ENCODE measurements around the gene MYO16. TPM values are rescaled to one million over a fixed set of nuclear protein-coding genes. Genes with fewer than 3 reads are reported as not detected.
"Not testable (repeated sequence)": the region's sequence is repeated elsewhere in the genome, so short reads cannot be mapped to it uniquely, and the experiment has no call there.

Gene MYO16
- total and polyA plus RNA-seq, 2 experiments from 2014 or later: 0.13 to 0.23 TPM

DNA sequence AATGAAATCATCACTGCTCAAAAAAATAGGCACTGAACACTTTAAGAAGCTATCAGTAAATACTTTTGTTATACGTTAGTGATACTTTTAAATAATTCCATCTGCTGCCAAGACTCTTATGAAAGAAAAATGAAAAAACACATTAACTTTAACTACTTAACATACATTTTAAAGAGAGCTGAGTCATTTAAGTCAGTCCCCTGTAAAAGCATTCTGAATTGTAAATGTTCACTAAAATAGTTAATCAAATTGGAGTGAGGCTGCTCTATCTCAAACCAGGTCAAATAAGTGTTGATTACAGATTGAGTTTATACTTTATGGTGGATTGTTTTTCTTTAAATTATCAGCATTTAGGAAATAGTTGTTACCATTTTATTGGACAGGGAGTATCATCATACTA is 274.2 kb downstream of the MYO16 start:
- no peaks in the 10 kb centered on the region for H3K4me1 ChIP-seq (ENCODE audit: insufficient read depth)
- no peaks in the 10 kb centered on the region for H3K36me3 ChIP-seq (replicated peaks; ENCODE audit: insufficient read depth, low read depth)
- H3K27me3 ChIP-seq: no peaks in the 10 kb centered on the region
- H3K9me3 ChIP-seq (ENCODE audit: low read depth): no peaks in the 10 kb centered on the region
- TF ChIP-seq, protein P1, sequence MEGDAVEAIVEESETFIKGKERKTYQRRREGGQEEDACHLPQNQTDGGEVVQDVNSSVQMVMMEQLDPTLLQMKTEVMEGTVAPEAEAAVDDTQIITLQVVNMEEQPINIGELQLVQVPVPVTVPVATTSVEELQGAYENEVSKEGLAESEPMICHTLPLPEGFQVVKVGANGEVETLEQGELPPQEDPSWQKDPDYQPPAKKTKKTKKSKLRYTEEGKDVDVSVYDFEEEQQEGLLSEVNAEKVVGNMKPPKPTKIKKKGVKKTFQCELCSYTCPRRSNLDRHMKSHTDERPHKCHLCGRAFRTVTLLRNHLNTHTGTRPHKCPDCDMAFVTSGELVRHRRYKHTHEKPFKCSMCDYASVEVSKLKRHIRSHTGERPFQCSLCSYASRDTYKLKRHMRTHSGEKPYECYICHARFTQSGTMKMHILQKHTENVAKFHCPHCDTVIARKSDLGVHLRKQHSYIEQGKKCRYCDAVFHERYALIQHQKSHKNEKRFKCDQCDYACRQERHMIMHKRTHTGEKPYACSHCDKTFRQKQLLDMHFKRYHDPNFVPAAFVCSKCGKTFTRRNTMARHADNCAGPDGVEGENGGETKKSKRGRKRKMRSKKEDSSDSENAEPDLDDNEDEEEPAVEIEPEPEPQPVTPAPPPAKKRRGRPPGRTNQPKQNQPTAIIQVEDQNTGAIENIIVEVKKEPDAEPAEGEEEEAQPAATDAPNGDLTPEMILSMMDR (IDR thresholded peaks at IDR 0.05; ENCODE audit: poor library complexity): no peak
- TF ChIP-seq EZH2 (IDR thresholded peaks at IDR 0.05; ENCODE audit: borderline replicate concordance): no peak
- TF ChIP-seq EZH2phosphoT487 (IDR thresholded peaks at IDR 0.05; ENCODE audit: low read depth, severe bottlenecking, unreplicated experiment): no peak
- no peak overlapping the region for H3K4me3 ChIP-seq
- DNase-seq (ENCODE audit: low spot score): no peak
- H3K79me2 ChIP-seq: no peaks in the 10 kb centered on the region
- H4K20me1 ChIP-seq (ENCODE audit: insufficient read depth, poor library complexity, severe bottlenecking): no peaks in the 10 kb centered on the region
- no peaks in the 10 kb centered on the region for H3K9me2 ChIP-seq (replicated peaks; ENCODE audit: insufficient read depth)
- WGBS (ENCODE audit: low lambda C conversion rate, missing lambda C conversion rate): 66% methylated on average over 1 of the region's 1 CpG
- no peak overlapping the region for H3K4me2 ChIP-seq
- no peak overlapping the region for H2AFZ ChIP-seq
- H3K27ac ChIP-seq: no peak overlapping the region

DNA sequence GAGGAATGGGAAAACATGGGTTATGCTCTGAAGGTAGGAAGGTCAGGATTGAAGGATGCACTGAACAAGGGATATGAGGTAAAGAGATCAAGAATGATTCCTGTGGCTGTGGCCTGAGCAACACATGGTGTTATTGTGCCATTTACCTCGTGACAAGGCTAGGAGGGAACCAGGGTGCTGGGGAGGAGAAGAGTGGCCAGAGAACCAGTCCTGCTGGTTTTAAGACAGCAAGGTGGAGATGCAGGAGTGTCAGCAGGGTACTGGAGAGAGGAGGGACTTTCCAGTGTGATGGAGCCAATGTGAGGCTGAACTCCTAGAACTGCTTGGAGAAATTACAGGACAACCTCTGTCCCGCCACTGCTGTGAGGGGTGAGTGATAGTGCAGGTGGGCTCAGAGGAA is 282.4 kb downstream of the MYO16 start:
- Histone ChIP-seq H3K9me3 (ENCODE audit: low read depth) (no peaks in the 10 kb centered on the region), H2AFZ (no peak overlapping the region), H3K4me3 (no peak overlapping the region), H3K27ac (no peak overlapping the region), H3K9me2 (replicated peaks; ENCODE audit: insufficient read depth) (no peaks in the 10 kb centered on the region), H3K4me2 (no peak overlapping the region), H3K27me3 (no peaks in the 10 kb centered on the region), H4K20me1 (ENCODE audit: insufficient read depth, poor library complexity, severe bottlenecking) (no peaks in the 10 kb centered on the region), H3K36me3 (replicated peaks; ENCODE audit: insufficient read depth, low read depth) (no peaks in the 10 kb centered on the region), H3K79me2 (no peaks in the 10 kb centered on the region), H3K4me1 (ENCODE audit: insufficient read depth) (no peaks in the 10 kb centered on the region)
- TF ChIP-seq EZH2 (IDR thresholded peaks at IDR 0.05; ENCODE audit: borderline replicate concordance): no peak
- TF ChIP-seq, protein P1 (IDR thresholded peaks at IDR 0.05; ENCODE audit: poor library complexity): no peak
- TF ChIP-seq EZH2phosphoT487 (IDR thresholded peaks at IDR 0.05; ENCODE audit: low read depth, severe bottlenecking, unreplicated experiment): no peak
- no peak for DNase-seq (ENCODE audit: low spot score)
- WGBS (ENCODE audit: low lambda C conversion rate, missing lambda C conversion rate): 82% methylated on average over 2 of the region's 2 CpGs

DNA sequence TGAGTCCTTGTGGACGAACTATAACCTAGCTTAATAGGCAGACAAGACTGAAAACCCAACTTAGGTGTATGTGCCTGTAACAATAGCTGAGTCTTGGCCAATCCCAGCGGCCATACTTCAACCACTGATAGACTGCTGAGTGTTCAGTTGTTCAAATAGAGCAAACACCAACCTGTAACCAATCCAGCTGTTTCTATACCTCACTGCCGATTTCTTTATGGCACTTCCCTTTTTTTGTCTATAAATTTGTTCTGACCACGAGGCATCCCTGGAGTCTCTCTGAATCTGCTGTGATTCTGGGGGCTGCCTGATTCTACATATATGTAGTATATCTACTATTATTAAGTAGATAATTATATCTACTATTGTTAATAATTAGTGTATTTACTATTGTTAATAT is 284.3 kb downstream of the MYO16 start:
- not testable (repeated sequence) for H3K79me2 ChIP-seq; H3K27ac ChIP-seq; H3K9me2 ChIP-seq (replicated peaks; ENCODE audit: insufficient read depth); H3K4me3 ChIP-seq; H3K36me3 ChIP-seq (replicated peaks; ENCODE audit: insufficient read depth, low read depth); H3K4me2 ChIP-seq; H3K27me3 ChIP-seq; H3K4me1 ChIP-seq (ENCODE audit: insufficient read depth); H4K20me1 ChIP-seq (ENCODE audit: insufficient read depth, poor library complexity, severe bottlenecking); H3K9me3 ChIP-seq (ENCODE audit: low read depth); H2AFZ ChIP-seq; DNase-seq (ENCODE audit: low spot score)
- 87% methylated on average over 4 of the region's 4 CpGs for WGBS (ENCODE audit: low lambda C conversion rate, missing lambda C conversion rate)

DNA sequence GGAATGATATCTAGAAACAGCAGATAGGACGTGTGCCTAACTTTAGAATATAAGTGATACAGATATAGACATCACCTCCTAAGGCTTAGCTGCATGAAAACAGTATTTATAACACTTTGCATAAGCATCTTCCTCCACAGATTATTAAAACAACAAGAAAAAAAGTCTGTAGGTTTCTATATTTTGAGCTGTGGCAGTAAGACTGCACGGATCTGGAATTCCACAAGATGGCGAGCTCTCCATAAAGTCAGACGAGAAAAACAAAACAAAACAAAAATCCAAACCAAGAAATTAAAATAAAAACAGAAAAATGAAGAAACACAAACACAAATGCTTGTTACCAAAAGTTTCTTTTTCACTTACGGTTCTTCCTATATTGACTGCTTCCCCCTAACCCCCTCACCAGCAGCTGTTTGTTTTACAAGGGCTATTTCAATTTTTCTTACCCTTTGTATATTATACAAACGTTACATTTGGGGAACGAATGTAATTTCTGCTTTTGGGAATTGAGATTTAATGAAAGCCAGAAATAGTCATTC is 285.8 kb downstream of the MYO16 start:
- no peaks in the 10 kb centered on the region for H4K20me1 ChIP-seq (ENCODE audit: insufficient read depth, poor library complexity, severe bottlenecking)
- no peak overlapping the region for H3K4me3 ChIP-seq
- no peaks in the 10 kb centered on the region for H3K9me3 ChIP-seq (ENCODE audit: low read depth)
- TF ChIP-seq, protein P1 (IDR thresholded peaks at IDR 0.05; ENCODE audit: poor library complexity): peak; percentile 78
- TF ChIP-seq EZH2phosphoT487 (IDR thresholded peaks at IDR 0.05; ENCODE audit: low read depth, severe bottlenecking, unreplicated experiment) (no peak), EZH2 (IDR thresholded peaks at IDR 0.05; ENCODE audit: borderline replicate concordance) (no peak)
- no peaks in the 10 kb centered on the region for H3K4me1 ChIP-seq (ENCODE audit: insufficient read depth)
- peak overlapping the region; percentile 82 for H3K27ac ChIP-seq
- H3K4me2 ChIP-seq: peak overlapping the region; percentile 53
- no peaks in the 10 kb centered on the region for H3K36me3 ChIP-seq (replicated peaks; ENCODE audit: insufficient read depth, low read depth)
- H2AFZ ChIP-seq: peak overlapping the region; percentile 23
- WGBS (ENCODE audit: low lambda C conversion rate, missing lambda C conversion rate): 39% methylated on average over 7 of the region's 7 CpGs
- no peaks in the 10 kb centered on the region for H3K27me3 ChIP-seq
- DNase-seq (ENCODE audit: low spot score): peak; percentile 59
- H3K79me2 ChIP-seq: no peaks in the 10 kb centered on the region
- H3K9me2 ChIP-seq (replicated peaks; ENCODE audit: insufficient read depth): no peaks in the 10 kb centered on the region

Data from hepatocyte (in vitro differentiated cells).